T47D (cell line): ENCODE measurements around the gene KCNAB1.
"Not testable (repeated sequence)": the region's sequence is repeated elsewhere in the genome, so short reads cannot be mapped to it uniquely, and the experiment has no call there.

Experiments
- DNase-seq, 2 experiments: peaks; one replicate each; pipeline versions ENCODE4 v3.0.0 to v3.0.0-alpha.2; 2011 to 2012; ENCODE audit warnings: low read depth in 1 of 2, low spot score in 1 of 2
- JUND ChIP-seq: IDR thresholded peaks from 2 replicates; pipeline ENCODE4 v1.6.1; 2012; ENCODE audit warnings: low read depth
- in situ Hi-C: cut with HindIII; loops from 2 replicates; pipeline ENCODE4 v1.10.0; 2016; ENCODE audit warnings: low sequenced_read_pairs, low pct_unique_long_range_greater_than_20kb

Gene KCNAB1

GRCh38 chr3:156217674-156218352, 97.4 kb downstream of the KCNAB1 start:
- DNase-seq = peak; percentile 32 to 94
- in situ Hi-C loops = no loop called here
- peak; percentile 86 for TF ChIP-seq JUND

GRCh38 chr3:156218353-156218744, 98.0 kb downstream of the KCNAB1 start:
- no peak for TF ChIP-seq JUND
- in situ Hi-C loops = no loop called here

GRCh38 chr3:156222381-156222780, 102.0 kb downstream of the KCNAB1 start:
- in situ Hi-C loops, DNase-seq: not testable (repeated sequence)

More at GRCh38 chr3:156218353-156218744, 98.0 kb downstream of the KCNAB1 start:
- DNase-seq = peak in 1 of 2 experiments; percentile 89

- in situ Hi-C loops, DNase-seq: not testable (repeated sequence)
Measured at GRCh38 chr3:156224046-156224445, 103.7 kb downstream of the KCNAB1 start.

GRCh38 chr3:156226676-156227420, 106.5 kb downstream of the KCNAB1 start:
- no peak for DNase-seq
- in situ Hi-C loops = no loop called here
- TF ChIP-seq JUND = no peak

GRCh38 chr3:156227704-156228103, 107.3 kb downstream of the KCNAB1 start:
- DNase-seq = no peak
- no peak for TF ChIP-seq JUND
- in situ Hi-C loops = no loop called here

GRCh38 chr3:156230278-156230900, 110.0 kb downstream of the KCNAB1 start:
- in situ Hi-C loops = no loop called here
- no peak for DNase-seq

GRCh38 chr3:156231221-156231620, 110.8 kb downstream of the KCNAB1 start:
- DNase-seq, in situ Hi-C loops: not testable (repeated sequence)

More at GRCh38 chr3:156230278-156230900, 110.0 kb downstream of the KCNAB1 start:
- TF ChIP-seq JUND = no peak

- no peak for TF ChIP-seq JUND
- peak in 1 of 2 experiments; percentile 25 for DNase-seq
- in situ Hi-C loops = no loop called here
Measured at GRCh38 chr3:156233876-156234275, 113.5 kb downstream of the KCNAB1 start.

- in situ Hi-C loops = no loop called here
Measured at GRCh38 chr3:156236556-156237260, 116.3 kb downstream of the KCNAB1 start.

GRCh38 chr3:156240642-156241041, 120.3 kb downstream of the KCNAB1 start:
- DNase-seq = no peak
- TF ChIP-seq JUND = no peak
- in situ Hi-C loops = no loop called here

More at GRCh38 chr3:156236556-156237260, 116.3 kb downstream of the KCNAB1 start:
- no peak for TF ChIP-seq JUND
- no peak for DNase-seq

- TF ChIP-seq JUND = no peak
- no peak for DNase-seq
- in situ Hi-C loops = no loop called here
Measured at GRCh38 chr3:156246961-156247725, 126.8 kb downstream of the KCNAB1 start.
